Activated CD8-positive, alpha-beta T cell treated with anti-CD3 and anti-CD28 coated beads for 36 hours (primary cell): ENCODE data around the gene ALPP. TPM values are rescaled to one million over a fixed set of nuclear protein-coding genes. Genes with fewer than 3 reads are reported as not detected.

ENCODE experiments used
- ATAC-seq: fragments of 200-7000 bp; cut with Tn5 transposase; one replicate; pipeline ENCODE4 v1.10.0; 2021; ENCODE audit warnings: mild to moderate bottlenecking, moderate library complexity
- CTCF ChIA-PET: fragments of 350-600 bp; sonication (Branson Sonifier 250); formaldehyde crosslinking; loops from one replicate; lab custom pipeline; 2021; ENCODE audit warnings: antibody characterized with exemption; lab: Charles Lee
- POLR2A ChIA-PET: fragments of 350-600 bp; sonication (Branson Sonifier 250); formaldehyde crosslinking; loops from one replicate; lab custom pipeline; 2021; ENCODE audit warnings: antibody characterized with exemption; lab: Charles Lee
- DNase-seq: peaks from one replicate; pipeline ENCODE4 v3.0.0-alpha.2; 2020
- H3K27ac Mint-ChIP-seq: one replicate; pipeline ENCODE4 v1.8.0; 2021; ENCODE audit warnings: mild to moderate bottlenecking, mixed read lengths
- H3K27me3 Mint-ChIP-seq: one replicate; pipeline ENCODE4 v1.8.0; 2021; ENCODE audit warnings: mixed read lengths
- H3K36me3 Mint-ChIP-seq: one replicate; pipeline ENCODE4 v1.8.0; 2021; ENCODE audit warnings: low read depth, mixed read lengths
- H3K4me1 Mint-ChIP-seq: one replicate; pipeline ENCODE4 v1.8.0; 2021; ENCODE audit warnings: low read depth, mixed read lengths
- H3K4me3 Mint-ChIP-seq: one replicate; pipeline ENCODE4 v1.8.0; 2021; ENCODE audit warnings: mild to moderate bottlenecking, moderate library complexity, mixed read lengths
- H3K9me3 Mint-ChIP-seq: one replicate; pipeline ENCODE4 v1.8.0; 2021; ENCODE audit warnings: mixed read lengths
- intact Hi-C: fragments of 100-400 bp; cut with micrococcal nuclease; formaldehyde crosslinking; loops from one replicate; pipeline ENCODE4 v1.10.0; 2022
- total RNA-seq, 2 experiments: library from RNA; stranded (reverse); gene quantifications; one replicate each; pipeline ENCODE4 v1.2.3, GENCODE V29; 2021
- TF ChIP-seq, protein P1 (sequence below): fragments of 200-600 bp; IDR thresholded peaks from one replicate; pipeline ENCODE4 v1.8.0; 2022; ENCODE audit warnings: antibody characterized with exemption, mild to moderate bottlenecking

ALPP gene
- total RNA-seq, 2 experiments from 2014 or later, result not detected

- Mint-ChIP-seq H3K9me3 (no peaks in the 10 kb centered on the region), H3K27me3 (no peaks in the 10 kb centered on the region), H3K27ac (no peak overlapping the region), H3K4me3 (no peak overlapping the region), H3K4me1 (no peaks in the 10 kb centered on the region), H3K36me3 (no peaks in the 10 kb centered on the region)
- ATAC-seq, result no peak
- ChIA-PET CTCF (interaction anchor here (1.2 kb wide), 2 partner anchors 13 to 433 kb away, joined by 3 to 4 read pairs; no protein-coding TSS in a partner anchor), POLR2A (no interaction called here)
- TF ChIP-seq, protein P1, sequence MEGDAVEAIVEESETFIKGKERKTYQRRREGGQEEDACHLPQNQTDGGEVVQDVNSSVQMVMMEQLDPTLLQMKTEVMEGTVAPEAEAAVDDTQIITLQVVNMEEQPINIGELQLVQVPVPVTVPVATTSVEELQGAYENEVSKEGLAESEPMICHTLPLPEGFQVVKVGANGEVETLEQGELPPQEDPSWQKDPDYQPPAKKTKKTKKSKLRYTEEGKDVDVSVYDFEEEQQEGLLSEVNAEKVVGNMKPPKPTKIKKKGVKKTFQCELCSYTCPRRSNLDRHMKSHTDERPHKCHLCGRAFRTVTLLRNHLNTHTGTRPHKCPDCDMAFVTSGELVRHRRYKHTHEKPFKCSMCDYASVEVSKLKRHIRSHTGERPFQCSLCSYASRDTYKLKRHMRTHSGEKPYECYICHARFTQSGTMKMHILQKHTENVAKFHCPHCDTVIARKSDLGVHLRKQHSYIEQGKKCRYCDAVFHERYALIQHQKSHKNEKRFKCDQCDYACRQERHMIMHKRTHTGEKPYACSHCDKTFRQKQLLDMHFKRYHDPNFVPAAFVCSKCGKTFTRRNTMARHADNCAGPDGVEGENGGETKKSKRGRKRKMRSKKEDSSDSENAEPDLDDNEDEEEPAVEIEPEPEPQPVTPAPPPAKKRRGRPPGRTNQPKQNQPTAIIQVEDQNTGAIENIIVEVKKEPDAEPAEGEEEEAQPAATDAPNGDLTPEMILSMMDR, result no peak
- no peak for DNase-seq
- intact Hi-C loops, result loop anchor here (5.0 kb wide), 1 partner anchor 108 kb away; no protein-coding TSS in a partner anchor
Measured at GRCh38 chr2:232339121-232340081, 39.1 kb upstream of the ALPP start.

DNA sequence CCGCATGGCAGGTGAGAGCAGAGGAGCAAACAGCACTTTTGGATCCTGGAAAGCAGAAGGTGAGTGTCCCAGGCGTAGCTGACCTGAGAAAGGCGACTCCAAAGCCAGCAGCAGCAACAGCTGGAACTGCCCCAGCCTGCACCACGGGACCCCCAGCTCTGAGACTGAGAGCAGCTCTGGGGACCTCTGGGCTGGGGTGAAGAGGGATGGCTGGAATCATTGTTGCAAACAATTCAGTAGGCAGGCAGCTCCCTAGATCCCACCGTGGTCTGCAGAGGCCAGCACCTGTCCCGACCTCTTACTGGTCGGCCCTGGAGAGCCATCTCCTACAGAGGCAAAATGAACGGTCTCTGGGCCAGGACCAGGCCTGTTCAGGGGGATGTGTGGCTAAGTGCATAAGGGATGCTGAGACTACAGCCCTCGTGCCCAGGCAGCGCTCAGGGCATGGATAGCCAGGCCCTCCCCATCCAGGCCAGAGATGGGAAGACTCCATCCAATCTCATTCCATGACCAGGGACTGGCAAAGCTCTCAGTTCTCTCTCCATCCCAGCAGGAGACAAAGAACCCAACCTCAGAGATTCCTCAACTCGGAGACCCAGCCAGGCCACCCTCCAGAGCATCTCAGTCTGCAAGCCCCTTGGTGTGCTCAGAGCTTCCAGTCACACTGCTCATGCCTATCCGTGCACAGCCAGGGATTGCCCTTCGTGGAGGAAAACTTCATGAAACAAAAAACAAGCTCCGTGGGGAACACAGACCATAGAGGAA is 38.2 kb upstream of the ALPP start:
- H3K27me3 Mint-ChIP-seq, result no peaks in the 10 kb centered on the region
- no peak overlapping the region for H3K27ac Mint-ChIP-seq
- no peak overlapping the region for H3K4me3 Mint-ChIP-seq
- TF ChIP-seq, protein P1, result no peak
- POLR2A ChIA-PET, result no interaction called here
- H3K9me3 Mint-ChIP-seq, result no peaks in the 10 kb centered on the region
- no peaks in the 10 kb centered on the region for H3K36me3 Mint-ChIP-seq
- H3K4me1 Mint-ChIP-seq, result no peaks in the 10 kb centered on the region
- intact Hi-C loops, result no loop called here
- DNase-seq (no peak), ATAC-seq (no peak)
- CTCF ChIA-PET, result interaction anchor here (1.0 to 2.0 kb wide), 6 partner anchors 11 to 440 kb away, joined by 3 to 7 read pairs (median 4); no protein-coding TSS in a partner anchor

GRCh38 chr2:232341061-232341738 is 37.4 kb upstream of the ALPP start:
- no peaks in the 10 kb centered on the region for H3K9me3 Mint-ChIP-seq
- H3K27me3 Mint-ChIP-seq, result no peaks in the 10 kb centered on the region
- intact Hi-C loops, result no loop called here
- no peaks in the 10 kb centered on the region for H3K4me1 Mint-ChIP-seq
- no peaks in the 10 kb centered on the region for H3K36me3 Mint-ChIP-seq
- CTCF ChIA-PET, result interaction anchor here (1.0 to 2.0 kb wide), 5 partner anchors 12 to 440 kb away, joined by 3 to 7 read pairs (median 4); no protein-coding TSS in a partner anchor
- POLR2A ChIA-PET, result interaction anchor here (0.7 kb wide), 1 partner anchor 34 kb away, joined by 3 read pairs; no protein-coding TSS in a partner anchor
- TF ChIP-seq, protein P1, result no peak
- ATAC-seq, result no peak
- DNase-seq, result no peak
- no peak overlapping the region for H3K4me3 Mint-ChIP-seq
- H3K27ac Mint-ChIP-seq, result no peak overlapping the region

GRCh38 chr2:232341739-232342126 is 36.8 kb upstream of the ALPP start:
- no peaks in the 10 kb centered on the region for H3K4me1 Mint-ChIP-seq
- H3K27ac Mint-ChIP-seq, result no peak overlapping the region
- no peaks in the 10 kb centered on the region for H3K36me3 Mint-ChIP-seq
- ATAC-seq (no peak), DNase-seq (no peak)
- POLR2A ChIA-PET, result no interaction called here
- intact Hi-C loops, result no loop called here
- H3K9me3 Mint-ChIP-seq, result no peaks in the 10 kb centered on the region
- H3K27me3 Mint-ChIP-seq, result no peaks in the 10 kb centered on the region
- TF ChIP-seq, protein P1, result no peak
- CTCF ChIA-PET, result interaction anchor here (1.1 to 2.0 kb wide), 3 partner anchors 13 to 441 kb away, joined by 3 to 7 read pairs (median 6); no protein-coding TSS in a partner anchor
- H3K4me3 Mint-ChIP-seq, result no peak overlapping the region
